ENCODE results near the gene IQGAP1. TPM values are rescaled to one million over a fixed set of nuclear protein-coding genes. Genes with fewer than 3 reads are reported as not detected.

Gene IQGAP1
- total and polyA plus RNA-seq, 2 of the 13 experiments (the other 11 are each of a cell fraction or from before 2014, with no cell fraction given) = 29.5 to 37.9 TPM

GRCh38 chr15:90489944-90490343, 101.9 kb downstream of the IQGAP1 start (continued):
- no peak for TF ChIP-seq BRD4 (CRISPR knock-in tag; IDR thresholded peaks at IDR 0.05)
- TF ChIP-seq TOE1 (CRISPR knock-in tag; IDR thresholded peaks at IDR 0.05) = 0 out of 2 replicates have a peak, but pooled peaks have one; percentile 35
- TF ChIP-seq, protein P1, sequence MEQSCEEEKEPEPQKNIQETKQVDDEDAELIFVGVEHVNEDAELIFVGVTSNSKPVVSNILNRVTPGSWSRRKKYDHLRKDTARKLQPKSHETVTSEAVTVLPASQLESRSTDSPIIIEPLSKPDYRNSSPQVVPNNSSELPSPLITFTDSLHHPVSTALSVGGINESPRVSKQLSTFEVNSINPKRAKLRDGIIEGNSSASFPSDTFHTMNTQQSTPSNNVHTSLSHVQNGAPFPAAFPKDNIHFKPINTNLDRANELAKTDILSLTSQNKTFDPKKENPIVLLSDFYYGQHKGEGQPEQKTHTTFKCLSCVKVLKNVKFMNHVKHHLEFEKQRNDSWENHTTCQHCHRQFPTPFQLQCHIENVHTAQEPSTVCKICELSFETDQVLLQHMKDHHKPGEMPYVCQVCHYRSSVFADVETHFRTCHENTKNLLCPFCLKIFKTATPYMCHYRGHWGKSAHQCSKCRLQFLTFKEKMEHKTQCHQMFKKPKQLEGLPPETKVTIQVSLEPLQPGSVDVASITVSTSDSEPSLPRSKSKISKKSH (CRISPR knock-in tag; IDR thresholded peaks at IDR 0.05; ENCODE audit: borderline replicate concordance) = no peak
- TF ChIP-seq HDAC2 (CRISPR knock-in tag; IDR thresholded peaks at IDR 0.05) = peak; percentile 99
- no peak for TF ChIP-seq MAZ (IDR thresholded peaks at IDR 0.05; ENCODE audit: borderline replicate concordance, low read depth, low read length)
- TF ChIP-seq MAZ (CRISPR knock-in tag; IDR thresholded peaks at IDR 0.05; ENCODE audit: low read depth) = peak; percentile 35; the same call in 1 of the 2 replicates
- TF ChIP-seq CHCHD3 (CRISPR knock-in tag; IDR thresholded peaks at IDR 0.05) = no peak
- TF ChIP-seq ZNF24 (IDR thresholded peaks at IDR 0.05) = no peak
- TF ChIP-seq ZNF432 (CRISPR knock-in tag; IDR thresholded peaks at IDR 0.05; ENCODE audit: borderline replicate concordance) = no peak
- peak; percentile 53; the same call in 1 of the 2 replicates for TF ChIP-seq SMC3 (IDR thresholded peaks at IDR 0.05; ENCODE audit: low read length)
- peak; percentile 89; the same call in 1 of the 2 replicates for TF ChIP-seq STAT6 (CRISPR knock-in tag; IDR thresholded peaks at IDR 0.05; ENCODE audit: borderline replicate concordance)
- TF ChIP-seq TBX3 (IDR thresholded peaks at IDR 0.05; ENCODE audit: borderline replicate concordance) = peak; percentile 97
- TF ChIP-seq ONECUT2 (CRISPR knock-in tag; IDR thresholded peaks at IDR 0.05) = peak; percentile 78; the same call in 1 of the 2 replicates
- TF ChIP-seq, protein P2, sequence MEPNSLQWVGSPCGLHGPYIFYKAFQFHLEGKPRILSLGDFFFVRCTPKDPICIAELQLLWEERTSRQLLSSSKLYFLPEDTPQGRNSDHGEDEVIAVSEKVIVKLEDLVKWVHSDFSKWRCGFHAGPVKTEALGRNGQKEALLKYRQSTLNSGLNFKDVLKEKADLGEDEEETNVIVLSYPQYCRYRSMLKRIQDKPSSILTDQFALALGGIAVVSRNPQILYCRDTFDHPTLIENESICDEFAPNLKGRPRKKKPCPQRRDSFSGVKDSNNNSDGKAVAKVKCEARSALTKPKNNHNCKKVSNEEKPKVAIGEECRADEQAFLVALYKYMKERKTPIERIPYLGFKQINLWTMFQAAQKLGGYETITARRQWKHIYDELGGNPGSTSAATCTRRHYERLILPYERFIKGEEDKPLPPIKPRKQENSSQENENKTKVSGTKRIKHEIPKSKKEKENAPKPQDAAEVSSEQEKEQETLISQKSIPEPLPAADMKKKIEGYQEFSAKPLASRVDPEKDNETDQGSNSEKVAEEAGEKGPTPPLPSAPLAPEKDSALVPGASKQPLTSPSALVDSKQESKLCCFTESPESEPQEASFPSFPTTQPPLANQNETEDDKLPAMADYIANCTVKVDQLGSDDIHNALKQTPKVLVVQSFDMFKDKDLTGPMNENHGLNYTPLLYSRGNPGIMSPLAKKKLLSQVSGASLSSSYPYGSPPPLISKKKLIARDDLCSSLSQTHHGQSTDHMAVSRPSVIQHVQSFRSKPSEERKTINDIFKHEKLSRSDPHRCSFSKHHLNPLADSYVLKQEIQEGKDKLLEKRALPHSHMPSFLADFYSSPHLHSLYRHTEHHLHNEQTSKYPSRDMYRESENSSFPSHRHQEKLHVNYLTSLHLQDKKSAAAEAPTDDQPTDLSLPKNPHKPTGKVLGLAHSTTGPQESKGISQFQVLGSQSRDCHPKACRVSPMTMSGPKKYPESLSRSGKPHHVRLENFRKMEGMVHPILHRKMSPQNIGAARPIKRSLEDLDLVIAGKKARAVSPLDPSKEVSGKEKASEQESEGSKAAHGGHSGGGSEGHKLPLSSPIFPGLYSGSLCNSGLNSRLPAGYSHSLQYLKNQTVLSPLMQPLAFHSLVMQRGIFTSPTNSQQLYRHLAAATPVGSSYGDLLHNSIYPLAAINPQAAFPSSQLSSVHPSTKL (CRISPR knock-in tag; IDR thresholded peaks at IDR 0.05) = peak; percentile 99
- TF ChIP-seq ZNF703 (CRISPR knock-in tag; IDR thresholded peaks at IDR 0.05; ENCODE audit: borderline replicate concordance) = peak; percentile 98
- no peak for TF ChIP-seq PAF1 (CRISPR knock-in tag; IDR thresholded peaks at IDR 0.05)
- TF ChIP-seq SMYD3 (CRISPR knock-in tag; IDR thresholded peaks at IDR 0.05) = peak; percentile 98
- TF ChIP-seq, protein P3, sequence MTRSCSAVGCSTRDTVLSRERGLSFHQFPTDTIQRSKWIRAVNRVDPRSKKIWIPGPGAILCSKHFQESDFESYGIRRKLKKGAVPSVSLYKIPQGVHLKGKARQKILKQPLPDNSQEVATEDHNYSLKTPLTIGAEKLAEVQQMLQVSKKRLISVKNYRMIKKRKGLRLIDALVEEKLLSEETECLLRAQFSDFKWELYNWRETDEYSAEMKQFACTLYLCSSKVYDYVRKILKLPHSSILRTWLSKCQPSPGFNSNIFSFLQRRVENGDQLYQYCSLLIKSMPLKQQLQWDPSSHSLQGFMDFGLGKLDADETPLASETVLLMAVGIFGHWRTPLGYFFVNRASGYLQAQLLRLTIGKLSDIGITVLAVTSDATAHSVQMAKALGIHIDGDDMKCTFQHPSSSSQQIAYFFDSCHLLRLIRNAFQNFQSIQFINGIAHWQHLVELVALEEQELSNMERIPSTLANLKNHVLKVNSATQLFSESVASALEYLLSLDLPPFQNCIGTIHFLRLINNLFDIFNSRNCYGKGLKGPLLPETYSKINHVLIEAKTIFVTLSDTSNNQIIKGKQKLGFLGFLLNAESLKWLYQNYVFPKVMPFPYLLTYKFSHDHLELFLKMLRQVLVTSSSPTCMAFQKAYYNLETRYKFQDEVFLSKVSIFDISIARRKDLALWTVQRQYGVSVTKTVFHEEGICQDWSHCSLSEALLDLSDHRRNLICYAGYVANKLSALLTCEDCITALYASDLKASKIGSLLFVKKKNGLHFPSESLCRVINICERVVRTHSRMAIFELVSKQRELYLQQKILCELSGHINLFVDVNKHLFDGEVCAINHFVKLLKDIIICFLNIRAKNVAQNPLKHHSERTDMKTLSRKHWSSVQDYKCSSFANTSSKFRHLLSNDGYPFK (CRISPR knock-in tag; IDR thresholded peaks at IDR 0.05; ENCODE audit: borderline replicate concordance) = no peak
- TF ChIP-seq KDM1A (CRISPR knock-in tag; IDR thresholded peaks at IDR 0.05) = 0 out of 2 replicates have a peak, but pooled peaks have one; percentile 42

All from HepG2 (cell line).